A172 (cell line): ENCODE data around the gene SLC4A2. TPM values are rescaled to one million over a fixed set of nuclear protein-coding genes. Genes with fewer than 3 reads are reported as not detected.

Experiments used
- DNase-seq: peaks from one replicate; pipeline ENCODE4 v3.0.0-alpha.2; 2015; ENCODE audit warnings: low spot score
- total RNA-seq: library from RNA; depleted of rRNA; stranded (reverse); fragments of >200 nt; shearing (Covaris generic); gene quantifications from 2 replicates; pipeline ENCODE4 v1.2.3, GENCODE V29; 2014

The SLC4A2 gene
- total RNA-seq, 1 experiment from 2014 or later: 238 TPM

DNA sequence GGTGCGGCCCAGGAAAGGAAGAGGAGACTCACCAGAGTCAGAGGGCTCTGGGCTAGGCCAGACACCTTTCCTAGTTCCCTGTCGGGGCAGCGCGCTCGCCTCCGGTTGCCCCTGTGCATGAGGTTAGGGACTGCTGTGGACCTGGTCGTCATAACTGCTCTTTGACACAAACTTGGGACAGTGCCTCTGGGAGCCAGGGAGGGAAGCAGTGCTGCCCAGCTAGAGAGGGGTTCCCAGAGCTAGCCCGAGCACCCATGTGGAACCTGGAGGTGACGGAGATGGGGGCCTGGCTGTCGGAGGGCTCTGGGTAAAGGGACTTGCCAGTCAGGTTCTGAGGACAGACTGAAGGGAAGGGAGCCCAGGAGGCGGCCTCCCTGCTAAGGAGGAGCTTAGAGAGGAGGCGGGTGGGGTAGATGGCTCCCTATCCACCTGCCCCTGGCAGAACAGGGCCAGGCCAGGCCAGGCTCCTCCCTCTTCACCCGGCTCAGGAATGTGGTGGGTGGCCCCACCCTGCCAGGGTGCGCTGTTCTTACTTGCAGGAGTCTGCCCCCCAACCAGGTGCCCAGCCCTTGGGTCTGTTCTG is 56.5 kb downstream of the SLC4A2 start:
- peak; percentile 65 for DNase-seq

DNA sequence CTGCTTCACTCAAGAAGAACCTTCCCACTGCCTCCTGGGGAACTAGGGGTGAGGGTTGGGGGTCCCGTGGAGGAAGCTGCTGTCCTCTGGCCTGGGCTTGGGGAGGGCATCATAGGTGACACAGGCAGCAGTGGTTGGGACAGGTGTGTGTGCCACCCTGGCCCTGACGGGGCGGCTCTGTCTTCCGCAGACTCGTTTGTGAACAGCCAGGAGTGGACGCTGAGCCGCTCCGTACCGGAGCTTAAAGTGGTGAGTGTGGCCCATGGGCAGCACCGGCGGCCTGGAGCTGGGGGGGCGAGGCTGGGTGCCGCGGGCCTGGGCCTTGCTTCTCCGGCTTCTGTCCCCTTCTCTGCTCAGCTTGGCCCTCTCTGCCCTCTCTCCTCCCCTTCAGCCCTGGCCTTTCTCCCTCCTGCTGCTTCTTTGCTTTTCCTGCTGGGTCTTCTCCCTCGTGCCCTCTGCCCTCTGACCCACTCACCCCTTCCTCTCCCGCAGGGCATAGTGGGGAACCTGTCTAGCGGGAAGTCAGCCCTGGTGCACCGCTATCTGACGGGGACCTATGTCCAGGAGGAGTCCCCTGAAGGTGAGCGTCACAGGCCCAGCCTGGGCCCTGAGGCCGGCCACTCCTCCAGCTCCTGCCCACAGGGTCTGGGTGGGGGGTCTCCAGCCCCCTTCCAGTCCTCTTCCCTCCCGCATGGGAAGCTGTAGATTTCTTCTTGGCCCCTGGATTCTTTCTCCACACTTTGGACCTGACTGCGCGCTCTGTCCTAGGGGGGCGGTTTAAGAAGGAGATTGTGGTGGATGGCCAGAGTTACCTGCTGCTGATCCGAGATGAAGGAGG is 57.4 kb downstream of the SLC4A2 start:
- DNase-seq: no peak

DNA sequence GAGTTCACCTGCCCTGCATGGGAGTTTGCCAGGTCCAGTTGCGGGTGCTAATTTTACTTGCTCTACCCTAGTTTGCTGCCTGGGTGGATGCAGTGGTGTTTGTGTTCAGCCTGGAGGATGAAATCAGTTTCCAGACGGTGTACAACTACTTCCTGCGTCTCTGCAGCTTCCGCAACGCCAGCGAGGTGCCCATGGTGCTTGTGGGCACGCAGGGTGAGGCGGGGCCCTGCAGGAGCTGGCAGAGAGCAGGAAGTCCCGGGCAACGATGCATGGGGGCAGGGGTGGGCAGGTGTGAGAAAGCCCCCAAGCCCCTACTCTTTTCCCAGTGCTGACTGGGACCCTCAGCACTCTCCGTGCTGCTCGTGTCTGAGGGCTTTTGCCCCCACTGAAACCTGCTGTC is 58.2 kb downstream of the SLC4A2 start:
- no peak for DNase-seq

DNA sequence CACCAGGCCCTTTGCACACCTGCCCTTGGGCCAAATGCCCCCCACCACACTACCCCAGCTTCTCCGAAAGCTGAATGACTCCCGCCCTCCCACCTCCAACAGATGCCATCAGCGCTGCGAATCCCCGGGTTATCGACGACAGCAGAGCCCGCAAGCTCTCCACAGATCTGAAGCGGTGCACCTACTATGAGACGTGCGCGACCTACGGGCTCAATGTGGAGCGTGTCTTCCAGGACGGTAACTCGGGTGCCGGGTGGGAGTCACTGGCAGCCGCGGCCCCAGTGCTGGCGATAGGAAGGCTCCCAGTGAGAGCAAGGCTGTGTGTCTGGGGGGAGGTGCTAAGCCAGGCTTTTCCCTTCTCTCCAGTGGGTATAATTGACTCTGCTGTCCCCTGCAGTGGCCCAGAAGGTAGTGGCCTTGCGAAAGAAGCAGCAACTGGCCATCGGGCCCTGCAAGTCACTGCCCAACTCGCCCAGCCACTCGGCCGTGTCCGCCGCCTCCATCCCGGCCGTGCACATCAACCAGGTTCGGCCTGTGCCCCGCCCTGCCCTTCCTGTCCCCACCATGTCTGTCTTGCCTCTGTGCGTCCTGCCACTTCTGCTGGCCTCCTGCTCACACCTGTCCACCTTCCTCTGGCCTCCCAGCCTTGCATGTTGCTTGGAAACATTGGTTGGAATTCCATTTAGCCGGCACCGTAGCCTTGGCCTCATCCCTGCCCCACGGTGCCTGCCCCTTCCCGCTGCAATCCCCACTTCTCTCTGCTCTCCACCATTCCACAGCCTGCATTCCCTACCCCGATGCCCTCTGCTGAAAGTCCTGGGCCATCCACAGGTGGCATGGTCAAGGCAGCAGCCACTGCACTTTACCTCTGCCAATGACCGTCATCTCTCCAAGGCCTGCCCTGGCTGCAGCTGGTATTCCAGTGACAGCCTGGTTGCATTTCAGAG is 59.0 kb downstream of the SLC4A2 start:
- DNase-seq: no peak

DNA sequence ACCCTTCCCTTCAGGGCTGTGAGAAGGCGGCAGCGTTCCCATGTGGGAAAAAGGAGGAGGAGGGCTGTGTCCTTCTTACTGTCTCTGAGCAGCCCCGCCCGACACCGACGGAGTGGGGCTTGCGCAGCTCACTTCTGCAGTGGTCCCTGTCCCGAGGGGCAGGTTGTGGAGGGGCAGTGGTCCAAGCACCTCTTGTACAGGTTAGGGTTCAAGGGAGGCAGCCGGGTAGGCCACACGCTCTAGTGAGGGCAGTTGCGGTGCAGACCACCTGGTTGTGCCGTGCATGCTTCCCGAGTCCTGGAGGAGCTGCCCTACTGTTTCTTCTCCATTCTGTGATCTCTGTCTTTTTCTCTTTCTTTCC is 59.6 kb downstream of the SLC4A2 start:
- DNase-seq: no peak

DNA sequence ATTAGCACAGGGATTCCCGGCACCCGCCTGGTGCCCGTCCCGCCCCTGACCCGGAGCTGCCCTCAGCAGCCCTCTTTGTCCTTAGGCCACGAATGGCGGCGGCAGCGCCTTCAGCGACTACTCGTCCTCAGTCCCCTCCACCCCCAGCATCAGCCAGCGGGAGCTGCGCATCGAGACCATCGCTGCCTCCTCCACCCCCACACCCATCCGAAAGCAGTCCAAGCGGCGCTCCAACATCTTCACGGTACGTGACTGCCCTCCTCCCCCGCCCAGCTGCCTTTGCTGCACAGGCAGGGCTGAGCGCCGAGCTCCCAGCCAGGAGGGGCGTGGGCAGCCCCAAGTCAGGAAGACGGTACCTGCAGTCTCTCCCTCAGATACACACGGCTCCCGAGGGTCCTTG is 60.5 kb downstream of the SLC4A2 start:
- no peak for DNase-seq

DNA sequence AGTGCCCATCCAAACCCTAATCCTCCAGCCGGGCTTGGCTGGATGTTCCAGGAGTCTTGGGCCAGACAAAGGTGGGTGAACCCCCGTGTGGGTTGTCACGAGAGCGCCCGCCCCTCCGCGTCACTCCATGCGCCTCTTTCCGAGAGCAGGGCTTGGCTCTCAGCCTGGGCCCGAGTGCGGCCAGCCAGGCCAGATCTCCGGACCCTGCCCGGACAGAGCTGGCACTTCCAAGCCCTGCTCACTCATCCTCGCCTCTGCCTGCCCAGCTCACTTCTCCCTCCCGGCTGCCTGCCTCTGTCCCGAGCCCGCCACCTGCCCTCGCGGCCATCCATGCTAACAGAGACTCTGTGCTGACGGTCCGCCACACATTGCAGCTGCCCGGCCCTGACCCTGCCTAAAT is 61.5 kb downstream of the SLC4A2 start:
- DNase-seq: no peak

DNA sequence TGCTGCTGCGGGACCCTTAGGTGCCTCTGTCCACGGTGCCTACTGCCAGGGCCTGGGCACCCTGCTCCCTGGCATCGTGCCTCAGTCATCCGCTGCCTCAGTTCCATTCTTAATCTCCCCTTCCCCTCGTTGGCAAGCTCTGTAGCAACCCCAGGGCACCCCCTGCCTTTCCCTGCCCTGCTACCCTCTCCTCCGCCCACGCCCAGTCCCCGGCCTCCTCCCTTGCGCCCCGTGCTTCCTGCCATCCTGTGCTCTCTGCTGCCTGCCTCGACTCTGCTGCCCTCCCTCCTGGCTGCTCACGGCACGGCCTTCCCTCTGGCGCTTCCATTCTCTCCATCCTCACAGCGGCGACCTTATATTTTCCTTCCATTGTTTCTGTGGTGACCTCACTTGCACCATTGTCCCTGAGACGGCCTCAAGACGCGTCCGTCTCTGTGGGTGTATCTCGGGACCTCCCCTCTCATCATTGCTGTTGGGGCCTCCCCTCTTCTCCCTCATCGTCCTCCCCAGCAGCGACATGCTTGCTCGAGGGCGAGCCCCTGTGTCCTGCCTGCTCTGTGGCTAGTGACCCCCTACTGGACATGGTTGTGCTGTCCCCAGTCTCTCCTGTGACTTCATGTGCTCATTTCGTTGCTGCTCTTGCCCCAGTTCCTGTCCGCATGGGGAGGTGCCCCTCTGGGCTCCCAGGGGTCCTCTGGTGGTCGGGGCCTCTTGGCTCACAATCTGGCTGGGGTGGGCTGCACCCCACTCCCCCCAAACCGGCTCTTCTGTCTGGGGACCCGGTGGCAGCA is 62.2 kb downstream of the SLC4A2 start:
- no peak for DNase-seq

DNA sequence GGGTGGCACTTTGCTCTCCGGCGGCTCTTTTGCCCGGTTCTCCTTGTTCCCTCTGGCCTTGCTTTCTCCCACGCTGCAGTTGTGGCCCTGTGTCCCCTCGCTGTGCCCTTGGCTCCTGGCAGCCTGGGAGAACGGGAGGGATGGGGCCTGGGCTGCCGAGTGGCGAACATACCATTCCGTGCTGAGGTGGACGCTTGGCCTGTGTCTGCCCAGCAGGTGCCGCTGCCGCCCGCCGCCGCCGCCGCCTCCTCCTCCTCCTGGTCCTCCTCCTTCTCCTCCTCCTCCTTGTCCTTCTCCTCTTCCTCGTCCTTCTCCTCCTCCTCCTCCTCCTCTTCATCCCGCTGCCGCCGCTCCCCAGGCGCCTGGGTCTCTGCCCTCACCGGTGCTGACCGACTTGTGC is 62.9 kb downstream of the SLC4A2 start:
- DNase-seq: no peak

DNA sequence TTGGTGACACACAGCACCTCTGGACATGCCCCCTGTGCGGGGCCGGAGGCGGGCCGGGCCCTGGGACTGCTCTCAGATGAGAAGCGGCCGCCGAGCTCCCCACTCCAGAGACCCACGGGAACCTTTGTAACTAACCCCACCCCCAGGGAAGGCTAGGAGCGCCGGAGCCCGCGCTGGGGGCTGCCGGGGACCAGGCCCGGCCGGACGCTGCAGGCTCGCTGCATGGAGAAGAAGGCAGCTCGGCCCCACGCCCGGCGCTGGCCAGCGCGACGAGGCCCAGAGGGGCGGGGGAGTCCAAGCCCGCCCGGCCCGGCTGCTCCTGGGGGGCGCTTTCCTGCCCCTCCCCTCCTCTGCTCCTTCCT is 63.4 kb downstream of the SLC4A2 start:
- no peak for DNase-seq

DNA sequence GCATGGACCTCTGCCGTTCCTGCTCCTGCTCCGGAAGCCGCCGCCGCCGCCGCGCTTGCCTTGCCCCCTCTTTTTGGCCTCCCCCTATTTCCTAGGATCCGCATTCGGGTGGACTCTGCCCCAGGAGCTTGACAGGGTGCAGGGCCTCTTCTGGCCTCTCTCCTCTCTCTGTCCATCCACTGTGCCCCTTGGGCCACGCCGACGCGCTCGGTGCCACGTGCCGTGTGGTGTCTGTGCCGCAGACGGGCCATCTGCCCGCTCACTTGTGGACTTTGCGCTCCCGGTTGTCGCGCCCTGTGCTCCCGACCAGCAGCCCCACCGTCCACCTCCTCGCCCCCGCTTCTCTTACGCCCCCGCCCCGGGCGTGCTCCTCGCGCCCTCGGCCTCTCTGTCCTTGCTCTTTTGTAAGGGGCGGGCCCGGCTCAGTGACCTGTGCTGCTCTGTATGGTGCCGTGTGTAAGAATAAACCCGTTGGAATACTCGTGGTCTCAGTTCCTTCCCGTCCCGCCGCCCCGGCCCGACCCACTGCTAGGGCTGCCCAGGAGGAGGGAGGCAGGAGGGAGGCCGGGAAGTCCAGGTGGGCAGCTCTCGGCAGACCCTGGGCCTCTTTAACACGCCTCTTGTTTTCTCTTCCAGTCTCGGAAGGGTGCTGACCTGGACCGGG is 63.9 kb downstream of the SLC4A2 start:
- no peak for DNase-seq

DNA sequence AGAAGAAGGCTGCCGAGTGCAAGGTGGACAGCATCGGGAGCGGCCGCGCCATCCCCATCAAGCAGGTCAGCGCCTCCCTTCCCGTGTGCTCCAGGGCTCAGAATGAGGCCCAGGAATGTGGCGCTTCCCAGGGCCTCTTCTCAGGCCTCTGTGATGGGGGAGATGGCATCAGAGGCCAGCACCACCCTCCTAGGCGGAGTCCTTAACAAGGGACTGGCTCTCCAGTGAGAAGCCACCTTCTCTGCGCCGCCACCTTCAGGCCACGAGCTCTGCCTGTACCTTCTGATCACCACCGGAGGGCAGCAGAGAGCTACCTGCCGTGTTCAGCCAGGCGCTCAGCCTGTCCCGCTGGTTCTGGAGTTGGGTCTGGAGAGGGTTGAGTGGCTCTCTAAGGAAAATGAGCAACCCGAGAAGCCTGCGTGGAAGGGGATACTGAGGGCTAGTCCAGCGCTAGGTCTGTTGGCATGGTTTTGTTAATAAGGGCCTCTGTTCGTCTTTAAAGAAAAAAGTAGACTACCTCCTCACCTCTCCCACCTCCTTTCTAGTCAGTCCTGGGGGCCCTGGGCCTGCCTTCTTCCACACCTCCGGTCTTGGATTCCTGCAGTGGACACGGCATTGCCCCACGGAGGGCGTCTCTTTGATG is 64.6 kb downstream of the SLC4A2 start:
- peak; percentile 79 for DNase-seq

DNA sequence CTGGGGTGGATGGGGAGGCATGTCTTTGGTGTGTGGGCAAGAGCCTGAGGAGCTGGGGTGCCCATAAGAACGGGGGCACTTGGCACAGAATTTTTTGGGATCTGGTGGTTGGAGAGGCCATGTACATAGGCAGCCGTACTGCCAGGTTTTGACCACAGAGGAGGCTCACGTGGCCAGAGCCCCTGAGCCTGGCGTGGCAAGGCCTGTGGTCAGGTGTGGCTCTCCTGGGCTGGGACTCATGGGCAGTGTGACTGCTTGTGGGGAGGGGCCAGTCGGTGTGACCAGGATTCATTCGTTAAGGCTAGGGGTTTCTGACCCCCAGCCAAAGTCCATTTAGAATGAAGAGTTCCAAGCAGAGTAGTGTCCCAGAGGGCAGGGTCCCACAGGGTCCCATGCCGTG is 65.1 kb downstream of the SLC4A2 start:
- DNase-seq: no peak

DNA sequence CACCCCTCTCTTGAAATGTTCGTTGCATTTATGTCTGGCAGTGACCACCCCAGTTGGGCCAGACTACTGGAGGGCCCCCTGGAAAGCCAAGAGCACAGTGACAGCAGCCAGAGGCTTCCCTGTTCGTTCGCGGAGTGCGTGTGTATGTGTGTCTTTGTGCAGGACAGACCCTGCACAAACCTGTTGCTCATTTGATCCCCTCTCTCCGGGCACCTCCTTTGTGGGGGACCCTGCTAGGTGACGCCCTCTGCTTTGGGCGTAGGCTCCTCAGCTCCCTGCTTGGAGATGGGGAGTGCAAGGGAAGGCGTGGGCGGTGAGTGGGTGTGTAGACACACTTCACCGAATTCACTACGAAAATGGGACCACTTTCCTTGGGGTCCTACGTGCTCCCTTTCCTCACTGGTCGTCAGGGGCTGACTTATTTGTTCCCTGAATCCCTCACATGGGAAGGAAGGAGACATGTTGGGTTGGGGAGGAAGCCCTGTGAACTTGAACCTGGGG is 65.6 kb downstream of the SLC4A2 start:
- DNase-seq: no peak

DNA sequence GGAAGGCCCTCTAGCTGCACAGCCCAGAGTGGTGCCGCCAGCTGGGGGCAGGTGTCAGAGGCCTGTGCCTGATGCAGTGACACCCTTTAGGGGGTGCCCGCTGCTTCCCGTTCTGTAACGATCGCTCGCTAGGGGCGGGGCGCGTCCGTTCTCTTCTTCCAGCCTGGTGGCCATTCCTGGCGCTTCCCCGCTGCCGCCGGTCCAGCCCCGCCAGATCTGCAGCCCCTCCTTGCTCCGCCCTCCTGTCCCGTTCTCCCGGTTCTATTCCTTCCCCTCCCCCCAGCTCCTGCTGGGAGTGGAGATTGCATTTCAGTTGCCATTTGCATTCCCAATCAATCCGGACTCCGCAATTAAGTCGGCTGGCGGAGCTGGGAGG is 66.1 kb downstream of the SLC4A2 start:
- DNase-seq: no peak

DNA sequence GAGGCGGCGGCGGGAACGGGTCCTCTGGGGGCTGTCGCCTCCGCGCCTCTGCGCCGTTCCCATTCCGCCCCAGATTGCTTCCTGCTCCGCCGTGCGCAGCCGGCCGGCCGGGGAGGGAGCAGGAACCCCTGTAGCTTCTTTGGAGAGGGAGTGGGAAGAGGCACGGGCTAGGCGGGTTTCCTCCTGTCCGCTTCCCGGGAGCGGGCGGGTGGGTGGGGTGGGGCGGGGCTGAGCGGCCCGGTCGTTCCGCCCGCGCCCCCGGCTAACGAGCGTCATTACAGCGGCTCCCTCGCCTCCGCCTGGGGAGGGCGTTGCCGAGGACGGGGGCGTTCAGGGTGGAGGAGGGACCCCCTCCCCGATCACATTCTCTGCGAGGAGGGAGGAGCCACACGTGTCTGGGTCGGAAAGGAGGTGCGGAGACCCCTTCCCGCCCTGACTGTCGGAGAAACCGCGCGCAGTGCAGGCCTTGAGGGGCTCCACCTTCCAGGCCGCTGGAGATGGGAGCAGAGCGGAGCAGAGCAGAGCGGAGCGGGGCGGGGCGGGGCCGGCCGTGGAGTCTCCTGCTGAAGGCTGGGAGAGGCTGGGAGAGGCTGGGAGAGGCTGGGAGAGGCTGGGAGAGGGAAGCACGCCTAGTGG is 66.6 kb downstream of the SLC4A2 start:
- DNase-seq: no peak
